Sciatic nerve (tissue), 2 donors: ENCODE results near the gene CASKIN2. TPM values are rescaled to one million over a fixed set of nuclear protein-coding genes. Genes with fewer than 3 reads are reported as not detected.

Source experiments
- ATAC-seq: fragments of 200-7000 bp; cut with Tn5 transposase; one replicate; pipeline ENCODE4 v1.9.1; 2020; ENCODE audit warnings: mild to moderate bottlenecking, moderate library complexity
- DNase-seq: peaks from one replicate; pipeline ENCODE4 v3.0.0-alpha.2; 2020; ENCODE audit warnings: low spot score
- intact Hi-C: fragments of 100-400 bp; cut with DNase I; formaldehyde crosslinking; loops from one replicate; pipeline ENCODE4 v1.14.2; 2022
- total RNA-seq: library from RNA; stranded (reverse); fragmentation: NEBNext Ultra II Directional; extraction: Animal tissue kit (Norgen Biotek cat#: 25700); gene quantifications from one replicate; pipeline ENCODE4 v1.2.1, GENCODE V29; 2021
- donor health status: DM: no; HTN: no; CAD: no.
- donor health status: DM: no; HTN: no; CAD: no.

CASKIN2 gene
- total RNA-seq, 1 donor from 2014 or later: 127 TPM

DNA sequence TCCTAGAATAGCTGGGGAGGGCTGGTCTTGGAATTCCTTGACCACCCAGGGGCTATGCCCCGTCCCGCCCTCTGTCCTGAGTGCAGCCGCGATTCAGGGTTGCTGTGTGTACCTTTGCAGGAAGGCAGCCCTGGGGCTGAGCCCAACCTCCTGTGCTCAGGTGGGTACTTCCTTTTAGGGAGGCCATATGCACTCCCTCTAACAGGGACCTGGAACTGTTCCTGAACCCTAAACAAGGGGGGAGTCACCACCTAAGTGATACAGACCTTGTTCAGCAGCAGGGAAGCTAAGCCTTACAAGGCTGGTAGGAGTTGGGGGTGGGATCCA is 34.8 kb upstream of the CASKIN2 start:
- DNase-seq (no peak), ATAC-seq (no peak)
- intact Hi-C loops: no loop called here

DNA sequence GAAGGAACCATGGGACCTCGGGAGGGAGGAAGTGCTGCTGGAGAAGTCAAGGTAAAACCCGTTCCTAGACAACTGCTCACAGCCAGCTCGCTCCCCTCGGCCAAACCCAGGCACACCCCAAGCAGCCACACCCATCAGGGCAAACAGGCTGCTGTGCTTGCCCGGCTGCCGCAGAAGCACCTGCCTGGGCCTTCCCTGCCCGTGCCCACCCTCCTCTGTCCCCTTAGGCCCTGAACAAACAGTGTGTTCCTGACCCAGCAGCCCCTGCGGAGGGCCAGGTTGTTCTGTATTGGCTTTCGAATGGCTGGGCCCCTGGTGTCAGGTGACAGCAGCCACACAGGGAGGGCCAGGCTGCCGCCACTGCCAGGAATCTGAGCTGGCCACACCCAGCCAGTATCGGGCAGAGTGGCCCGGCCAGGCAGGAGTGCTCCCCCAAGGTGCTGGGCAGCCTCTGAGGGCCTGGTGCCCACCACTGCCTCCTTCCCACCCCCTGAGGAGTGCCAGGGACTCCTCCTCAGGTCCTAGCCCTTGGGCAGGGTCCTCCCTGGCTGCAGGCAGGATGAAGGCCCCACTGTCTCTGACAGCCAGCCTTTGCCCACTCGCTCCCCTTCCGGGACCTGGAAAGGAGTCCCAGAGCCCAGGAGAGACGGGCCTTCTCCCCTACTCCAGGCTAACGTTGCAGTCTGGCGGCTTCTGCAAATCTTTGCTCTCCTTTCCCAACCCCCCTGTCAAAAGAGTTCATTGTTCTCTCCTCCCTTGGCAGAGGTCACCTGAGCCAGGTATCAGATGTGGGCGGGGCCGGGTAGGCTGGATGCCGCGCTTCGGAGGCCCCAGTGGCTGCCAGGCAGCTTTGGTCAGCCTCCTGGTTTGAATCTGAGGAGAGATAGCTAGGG is 34.2 kb upstream of the CASKIN2 start:
- ATAC-seq: peak; percentile 33
- no peak for DNase-seq
- intact Hi-C loops: no loop called here

DNA sequence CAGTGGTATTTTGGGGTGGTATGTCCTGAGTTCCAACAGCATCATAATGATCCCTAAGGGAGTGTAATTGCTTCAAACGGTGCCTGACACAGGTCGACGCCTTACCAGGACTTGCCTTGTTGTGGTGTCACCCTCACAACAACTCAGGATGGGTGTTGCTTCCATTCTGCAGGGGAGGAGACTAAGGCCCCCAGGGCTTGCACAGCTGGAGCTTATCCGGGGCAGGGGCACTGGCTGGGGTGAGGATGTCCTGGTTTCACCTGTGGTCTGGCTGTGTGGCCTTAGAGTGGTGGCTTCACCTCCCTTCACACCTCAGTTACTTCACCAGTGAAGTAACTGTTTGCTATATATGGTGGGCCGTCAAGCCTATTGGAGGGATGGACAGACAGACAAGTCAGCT is 33.5 kb upstream of the CASKIN2 start:
- ATAC-seq: no peak
- intact Hi-C loops: no loop called here
- DNase-seq: no peak

DNA sequence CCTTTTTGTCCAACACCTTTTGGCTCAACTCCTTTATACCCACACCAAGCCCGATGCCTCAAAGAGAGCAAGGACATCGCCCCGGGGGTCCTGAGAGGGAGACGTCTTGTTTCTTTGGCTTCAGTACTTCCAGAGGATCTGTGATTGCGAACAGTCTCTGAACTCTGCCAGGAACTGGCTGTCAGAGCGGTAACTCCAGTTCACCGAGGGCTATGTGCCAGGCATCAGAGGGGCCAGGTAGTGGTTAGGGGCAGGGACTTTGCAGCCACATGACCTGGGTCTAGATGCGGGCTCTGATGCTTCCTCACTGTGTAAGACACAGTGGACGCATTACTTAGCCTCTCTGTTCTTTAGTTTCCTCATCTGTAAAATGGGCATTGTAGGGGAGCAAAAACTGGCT is 31.8 kb upstream of the CASKIN2 start:
- ATAC-seq (no peak), DNase-seq (no peak)
- intact Hi-C loops: no loop called here

DNA sequence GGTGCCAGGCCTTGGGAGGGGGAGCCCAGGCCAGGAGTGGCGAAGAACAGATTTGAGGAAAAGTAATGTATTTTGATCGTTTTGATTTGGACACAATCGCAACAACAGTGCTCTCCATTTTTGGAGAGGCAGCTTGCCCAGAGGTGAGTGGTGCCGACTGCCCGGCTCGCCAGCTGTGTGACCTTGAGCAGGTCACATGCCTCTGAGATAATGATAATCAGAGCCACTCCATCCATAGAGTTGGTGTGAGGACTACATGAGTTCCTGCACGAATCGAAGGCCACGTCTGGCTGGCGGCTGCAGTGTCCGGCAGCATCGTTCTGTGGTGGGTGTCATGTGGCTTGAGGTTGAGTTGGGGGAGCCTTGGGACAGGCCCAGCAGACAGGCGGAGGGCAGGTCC is 30.8 kb upstream of the CASKIN2 start:
- intact Hi-C loops: no loop called here
- no peak for DNase-seq
- ATAC-seq: no peak

DNA sequence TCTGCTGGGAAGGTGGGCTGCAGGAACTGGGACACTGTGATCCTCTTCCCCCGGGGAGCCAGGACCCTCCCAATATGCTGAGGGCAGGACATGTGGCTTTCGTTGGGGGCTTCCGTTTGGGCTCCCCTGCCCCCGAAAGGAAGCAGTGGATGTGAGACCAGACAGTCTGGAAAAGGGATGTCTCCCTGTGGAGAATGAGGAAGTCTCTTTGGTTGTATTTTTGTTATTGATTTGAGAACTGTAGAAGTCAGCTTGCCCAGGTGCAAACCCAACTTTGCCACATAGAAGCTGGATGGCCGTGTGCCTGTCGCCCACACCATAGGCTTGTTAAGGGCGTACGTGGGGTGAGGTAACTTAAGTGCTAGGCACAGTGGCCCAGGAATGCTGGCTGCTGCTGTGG is 28.9 kb upstream of the CASKIN2 start:
- DNase-seq (no peak), ATAC-seq (no peak)
- intact Hi-C loops: no loop called here

DNA sequence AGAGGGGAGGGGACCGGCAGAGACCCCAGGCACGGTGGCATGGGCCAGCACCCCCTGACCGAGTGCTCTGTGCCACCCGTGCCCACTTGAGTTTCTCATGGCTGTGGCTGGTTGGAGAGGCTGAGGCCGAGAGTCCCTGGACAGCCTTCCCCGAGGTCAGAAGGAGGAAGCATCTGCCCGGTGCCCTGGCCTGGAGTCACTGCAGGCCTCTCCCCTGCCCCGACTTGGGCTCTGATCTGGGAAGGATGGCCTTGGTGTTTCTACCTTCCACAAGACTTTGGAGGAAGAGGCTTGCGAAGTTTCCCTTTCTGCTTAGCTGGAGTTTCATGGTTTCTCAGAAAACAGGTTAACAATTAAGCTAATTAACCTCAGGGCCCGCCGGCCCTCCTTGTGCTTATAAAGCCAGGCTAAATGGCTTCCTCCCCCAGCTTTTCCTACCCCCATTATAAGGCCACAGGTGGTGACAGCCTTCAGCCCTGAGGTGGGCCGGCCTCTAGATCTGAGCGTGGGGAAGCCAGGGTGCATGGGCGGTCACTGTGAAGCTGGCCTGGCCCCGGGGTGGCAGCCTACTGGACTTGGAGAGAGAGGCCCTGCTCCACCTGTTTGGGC is 27.5 kb upstream of the CASKIN2 start:
- ATAC-seq: no peak
- intact Hi-C loops: no loop called here
- no peak for DNase-seq

DNA sequence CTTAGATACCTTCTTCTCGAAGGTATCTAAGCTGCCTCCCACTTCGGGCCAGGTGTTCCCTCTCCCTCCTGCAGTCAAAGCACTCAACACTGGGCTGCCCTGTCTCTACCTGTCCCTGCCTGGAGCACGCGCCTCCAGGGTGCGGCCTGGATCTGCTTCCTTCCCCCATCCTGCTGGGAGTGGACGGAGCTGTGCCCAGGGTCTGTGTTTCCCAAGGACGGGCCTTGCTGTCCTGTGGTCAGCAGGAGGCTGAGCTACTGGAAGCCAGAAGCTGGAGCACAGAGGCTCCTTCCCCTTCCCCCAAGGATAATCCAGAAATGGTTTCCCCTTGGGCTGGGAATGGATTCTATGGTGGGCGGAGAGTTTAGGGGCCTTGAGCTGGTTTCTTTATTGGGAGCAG is 26.9 kb upstream of the CASKIN2 start:
- intact Hi-C loops: no loop called here
- ATAC-seq (no peak), DNase-seq (no peak)

DNA sequence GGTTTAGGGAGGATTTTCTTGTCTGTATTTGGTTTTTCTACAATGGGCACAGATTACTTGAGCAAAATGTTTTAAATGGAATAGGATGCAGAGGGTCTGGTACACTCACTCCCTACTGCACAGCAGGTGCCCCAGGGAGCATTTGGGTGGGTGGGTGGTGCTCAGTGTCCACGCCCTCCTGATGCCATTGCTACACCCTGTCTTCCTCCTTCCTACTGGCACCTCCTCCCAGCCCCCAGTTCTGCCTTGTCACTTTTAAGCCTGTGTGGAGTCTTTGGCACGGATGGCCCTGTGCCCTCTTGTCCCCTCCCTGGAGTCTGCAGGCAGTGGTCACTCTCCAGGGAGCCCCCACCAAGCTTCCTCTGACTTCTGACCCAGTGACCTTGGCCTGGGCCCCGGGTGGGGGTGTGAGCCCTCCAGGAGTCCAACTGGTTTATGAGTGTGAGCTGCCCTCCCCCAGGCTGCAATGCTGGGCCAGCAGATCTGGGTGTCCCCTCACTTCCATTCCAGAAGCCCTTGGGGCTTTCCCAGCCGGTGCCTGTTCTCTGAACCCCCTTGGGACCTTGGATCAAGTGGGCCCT is 25.7 kb upstream of the CASKIN2 start:
- intact Hi-C loops: no loop called here
- no peak for ATAC-seq
- no peak for DNase-seq

DNA sequence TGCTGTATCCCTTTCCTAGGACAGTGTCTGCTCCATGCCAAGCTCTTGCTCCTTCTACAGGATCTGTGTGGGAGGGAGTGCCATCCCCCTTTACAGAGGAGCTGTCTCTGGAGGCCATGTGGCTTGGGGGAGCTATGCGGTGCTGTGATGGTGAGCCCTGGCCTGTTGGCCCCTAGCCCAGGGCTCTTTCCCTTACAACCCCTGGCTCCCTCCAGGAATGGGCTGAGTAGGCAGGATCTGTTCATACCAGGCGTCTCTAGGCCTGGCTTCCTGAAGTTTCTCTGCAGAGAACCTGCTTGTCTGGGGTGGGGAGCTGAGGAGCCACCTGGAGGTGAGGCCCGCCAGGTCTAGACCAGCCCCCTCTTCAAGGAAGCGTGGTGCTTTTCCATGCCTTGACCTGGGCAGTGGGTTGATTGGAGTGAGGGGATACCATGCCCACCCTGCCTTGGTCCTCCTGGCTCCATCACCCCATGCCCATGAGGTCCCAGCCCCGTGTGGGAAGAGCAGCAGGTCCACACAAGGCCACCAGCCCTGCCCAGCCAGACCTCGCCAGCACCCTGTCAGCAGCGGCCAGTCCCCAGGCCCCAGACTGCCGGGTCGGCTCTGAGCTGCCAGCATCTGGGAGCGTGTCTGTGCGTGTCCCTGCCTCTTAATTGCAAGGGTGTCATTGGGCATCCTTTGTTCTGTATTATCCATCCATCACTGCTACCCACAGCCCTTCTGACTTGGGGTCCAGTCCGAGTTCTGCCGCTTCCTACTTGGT is 24.8 kb upstream of the CASKIN2 start:
- intact Hi-C loops: no loop called here
- DNase-seq (no peak), ATAC-seq (no peak)

DNA sequence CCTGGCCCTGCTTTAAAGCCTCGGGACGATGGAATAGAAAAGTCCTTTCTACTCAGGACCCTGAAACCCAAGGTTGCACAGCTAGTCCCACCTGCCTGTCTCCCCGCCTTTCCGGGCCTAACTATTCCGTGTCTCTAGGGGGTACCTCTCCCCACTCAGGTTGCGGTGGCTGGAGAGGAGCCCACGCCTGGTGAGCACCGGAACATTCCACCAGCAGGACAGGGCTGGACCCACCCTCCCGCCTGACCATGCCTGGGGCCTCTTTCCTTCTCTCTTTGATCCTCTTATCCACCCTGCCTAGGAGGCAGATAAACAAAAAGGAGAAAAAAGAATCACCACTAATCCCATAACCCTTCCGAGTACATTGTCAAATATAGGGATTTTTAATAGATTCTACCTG is 21.0 kb upstream of the CASKIN2 start:
- DNase-seq (no peak), ATAC-seq (no peak)
- intact Hi-C loops: no loop called here

DNA sequence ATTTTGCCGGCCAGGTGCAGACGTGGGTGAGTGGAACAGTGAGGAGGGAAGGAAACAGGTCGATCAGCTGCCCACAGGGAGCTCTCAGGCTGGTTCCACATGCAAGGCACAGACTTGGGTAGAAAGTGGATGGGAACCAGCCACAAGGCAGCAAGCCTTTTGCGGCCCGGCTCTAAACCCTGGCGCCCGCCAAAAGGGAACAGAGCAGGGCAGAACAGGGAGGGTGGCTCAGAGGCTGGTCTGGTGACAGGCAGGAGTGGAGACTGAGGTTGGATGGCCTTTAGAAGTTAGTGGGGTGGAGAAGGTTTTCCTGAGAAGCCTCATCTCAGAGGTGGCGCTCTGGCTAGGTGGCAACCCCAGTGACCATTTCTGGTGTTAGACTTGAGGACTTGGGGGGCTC is 20.5 kb upstream of the CASKIN2 start:
- ATAC-seq: no peak
- intact Hi-C loops: no loop called here
- no peak for DNase-seq

DNA sequence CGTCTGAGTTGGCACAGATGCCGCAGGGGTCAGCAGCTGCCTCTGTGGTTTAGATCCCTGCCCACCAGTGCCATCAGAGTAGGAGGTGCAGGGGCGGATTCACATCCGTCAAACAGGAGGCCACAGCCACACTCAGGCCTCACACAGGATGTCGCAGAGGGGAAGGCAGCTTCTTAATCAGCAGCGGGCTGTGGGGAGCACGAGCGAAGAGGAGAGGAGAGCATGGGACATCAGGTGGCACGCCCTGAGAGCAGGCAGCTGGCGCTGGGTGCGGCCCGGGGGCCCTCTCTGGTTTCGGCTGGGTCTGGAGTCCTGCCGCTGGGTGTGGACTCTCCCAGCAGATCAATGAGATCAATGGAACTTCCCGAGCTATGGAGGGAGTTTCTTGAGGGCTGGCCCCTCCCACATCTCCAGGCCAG is 19.8 kb upstream of the CASKIN2 start:
- ATAC-seq (no peak), DNase-seq (no peak)
- intact Hi-C loops: no loop called here

DNA sequence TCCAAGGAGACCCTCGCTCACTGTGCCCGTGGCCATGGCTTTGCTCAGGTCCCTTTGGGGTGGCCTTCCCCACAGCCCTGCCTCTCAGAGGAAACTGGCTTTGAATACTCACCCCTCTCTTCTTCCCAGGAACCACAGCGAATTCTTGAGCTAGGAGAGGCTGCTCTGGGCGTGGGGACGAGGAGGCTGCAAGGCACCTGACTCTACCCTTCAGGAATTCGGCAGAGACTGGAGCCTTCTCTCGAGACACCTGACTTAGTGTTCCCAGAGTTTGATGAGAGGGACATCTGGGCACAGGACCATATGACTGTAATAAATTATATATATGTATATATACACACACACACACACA is 16.4 kb upstream of the CASKIN2 start:
- intact Hi-C loops: no loop called here
- ATAC-seq (no peak), DNase-seq (no peak)

DNA sequence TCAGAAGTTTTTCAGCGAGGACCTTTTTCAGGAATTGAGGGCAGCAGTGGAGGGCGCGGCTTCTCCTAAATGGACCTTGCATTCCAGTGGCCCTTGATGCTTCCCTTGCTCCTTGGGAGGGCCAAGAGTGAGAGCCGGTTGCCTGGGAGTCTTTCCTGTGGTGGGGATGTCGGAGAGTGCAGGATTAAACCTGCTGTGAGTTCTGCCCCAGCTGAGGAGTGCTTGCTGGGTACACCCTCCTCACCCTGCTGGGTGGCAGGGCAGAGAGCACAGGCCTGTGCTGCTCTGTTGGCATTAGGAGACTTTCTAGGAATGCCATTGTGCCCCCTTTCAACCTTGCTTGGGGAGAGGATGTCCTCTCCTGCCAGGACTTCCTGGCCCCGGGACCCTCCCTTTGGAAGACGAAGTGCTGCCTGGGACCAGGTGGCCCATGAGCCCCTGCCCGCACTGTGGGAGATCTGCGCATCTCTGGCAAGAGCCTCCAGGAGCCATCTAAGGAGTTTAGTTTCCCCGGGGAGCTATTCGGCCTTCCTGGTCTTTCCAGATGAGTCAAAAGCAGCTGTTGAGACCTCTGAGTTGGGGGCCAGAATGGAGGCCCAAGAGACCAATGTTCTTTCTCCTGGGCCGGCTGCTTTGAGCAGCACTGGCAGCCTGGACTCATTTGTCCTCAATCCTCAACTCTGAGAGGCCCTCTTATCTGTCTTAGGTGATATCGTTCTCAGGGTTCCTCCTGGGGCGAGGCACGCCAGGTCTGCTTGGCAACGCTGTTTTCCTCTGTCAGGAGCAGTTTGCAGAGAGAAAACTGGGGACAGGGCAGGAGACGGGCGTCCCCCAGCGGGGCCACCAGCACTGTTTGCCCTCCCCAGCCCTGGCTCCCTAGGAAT is 15.7 kb upstream of the CASKIN2 start:
- intact Hi-C loops: no loop called here
- DNase-seq (no peak), ATAC-seq (no peak)

DNA sequence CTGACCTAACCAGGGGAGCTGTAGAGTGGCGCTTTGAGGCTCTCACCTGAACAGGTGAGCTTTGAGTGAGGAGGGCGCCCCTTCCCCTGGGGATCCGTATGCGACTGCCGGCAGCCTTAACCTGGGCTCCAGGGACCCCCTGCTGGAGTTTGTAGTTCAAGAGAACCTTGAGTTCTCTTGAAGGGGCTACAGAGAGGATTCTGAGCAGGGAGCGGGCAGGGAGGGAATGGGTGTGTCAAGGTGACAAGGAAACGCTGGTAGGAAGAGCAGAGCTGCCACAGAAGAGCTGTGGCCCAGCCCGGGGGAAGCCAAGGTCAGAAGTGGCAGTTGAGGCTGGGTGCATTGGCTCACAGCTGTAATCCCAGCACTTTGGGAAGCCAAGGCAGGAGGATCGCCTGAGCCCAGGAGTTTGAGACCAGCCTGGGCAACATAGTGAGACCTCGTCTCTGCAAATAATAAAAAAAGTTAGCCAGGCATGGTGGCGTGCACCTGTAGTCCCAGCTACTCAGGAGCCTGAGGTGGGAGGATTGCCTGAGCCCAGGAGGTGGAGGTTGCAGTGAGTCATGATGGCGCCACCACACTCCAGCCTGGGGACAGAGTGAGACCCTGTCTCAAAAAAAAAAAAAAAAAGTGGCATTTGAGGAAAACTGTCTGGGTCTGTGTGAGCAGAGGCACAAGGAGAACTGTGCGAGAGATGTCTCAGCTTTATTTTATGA is 11.4 kb upstream of the CASKIN2 start:
- no peak for ATAC-seq
- no peak for DNase-seq
- intact Hi-C loops: no loop called here

DNA sequence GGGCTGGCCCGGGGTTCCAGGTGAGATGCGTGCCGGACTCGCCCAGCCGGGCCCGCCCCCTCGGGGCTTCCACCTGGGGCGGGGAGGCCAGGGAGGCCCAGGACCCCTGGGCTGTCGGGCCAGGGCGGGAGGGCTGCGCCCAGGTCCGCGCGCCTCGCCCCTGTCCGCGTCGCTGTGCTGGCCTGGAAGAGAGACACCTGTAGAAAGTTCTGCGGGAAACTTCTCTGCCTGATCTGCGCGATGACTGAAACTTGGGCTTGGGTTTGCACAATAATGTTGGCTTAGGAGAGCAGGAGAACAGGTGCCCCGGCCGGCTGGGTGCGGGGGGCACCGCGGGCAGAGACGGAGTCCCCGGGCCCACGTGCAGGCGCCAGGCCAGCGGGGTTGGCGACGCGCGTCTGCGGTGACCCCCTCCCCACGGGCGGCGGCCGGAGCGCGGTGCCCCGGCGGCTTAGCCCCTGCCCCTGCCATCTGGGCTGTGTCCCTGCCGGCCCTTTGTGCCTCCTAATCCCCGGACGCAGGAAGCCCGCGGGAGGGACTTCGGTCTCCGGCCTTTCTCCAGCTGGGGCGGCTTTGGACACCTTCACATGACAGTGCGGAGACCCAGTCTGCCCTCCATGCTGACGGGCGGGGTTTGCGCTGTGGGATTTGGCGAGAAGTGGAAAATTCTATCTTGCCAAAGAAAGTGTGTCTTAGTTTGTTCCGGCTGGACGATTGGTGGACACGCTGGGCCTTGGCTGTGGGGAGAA is 10.6 kb upstream of the CASKIN2 start:
- ATAC-seq (no peak), DNase-seq (no peak)
- intact Hi-C loops: no loop called here
